HepG2 (cell line): ENCODE results near the gene NSF. TPM values are rescaled to one million over a fixed set of nuclear protein-coding genes. Genes with fewer than 3 reads are reported as not detected.

Experiments used
- ATF6 ChIP-seq: sonication (generic); formaldehyde crosslinking; conservative IDR thresholded peaks from 2 replicates; pipeline ENCODE4 v1.4.0; 2020; ENCODE audit warnings: missing genetic modification reagents
- ETS1 ChIP-seq: sonication (generic); formaldehyde crosslinking; IDR thresholded peaks from 2 replicates; pipeline ENCODE4 v1.4.0; 2020; ENCODE audit warnings: missing genetic modification reagents
- HHEX ChIP-seq: IDR thresholded peaks from 2 replicates; pipeline ENCODE4 v1.6.1; 2016; ENCODE audit warnings: control low read depth
- KDM2A ChIP-seq: sonication (generic); formaldehyde crosslinking; IDR thresholded peaks from 2 replicates; pipeline ENCODE4 v1.4.0; 2020; ENCODE audit warnings: low read depth, missing genetic modification reagents, borderline replicate concordance
- KIAA2018 ChIP-seq: sonication (generic); formaldehyde crosslinking; IDR thresholded peaks from 2 replicates; pipeline ENCODE4 v1.5.0; 2020; ENCODE audit warnings: mild to moderate bottlenecking, missing genetic modification reagents, borderline replicate concordance
- MAFG ChIP-seq: sonication (generic); formaldehyde crosslinking; IDR thresholded peaks from 2 replicates; pipeline ENCODE4 v1.5.1; 2020; ENCODE audit warnings: mild to moderate bottlenecking, missing genetic modification reagents
- MXD3 ChIP-seq: IDR thresholded peaks from 2 replicates; pipeline ENCODE4 v1.6.1; 2016; ENCODE audit warnings: mild to moderate bottlenecking, missing biosample characterization, missing genetic modification reagents
- RARA ChIP-seq: IDR thresholded peaks from 2 replicates; pipeline ENCODE4 v1.6.1; 2016; ENCODE audit warnings: missing genetic modification reagents, missing compliant biosample characterization
- RARG ChIP-seq: sonication (generic); formaldehyde crosslinking; IDR thresholded peaks from 2 replicates; pipeline ENCODE4 v1.4.0; 2020; ENCODE audit warnings: low read depth, mild to moderate bottlenecking, missing genetic modification reagents
- TARDBP ChIP-seq: sonication (generic); formaldehyde crosslinking; IDR thresholded peaks from 2 replicates; pipeline ENCODE4 v1.8.0; 2022; ENCODE audit warnings: mild to moderate bottlenecking, missing genetic modification reagents
- TBX2 ChIP-seq: sonication (generic); formaldehyde crosslinking; IDR thresholded peaks from 2 replicates; pipeline ENCODE4 v1.5.0; 2020; ENCODE audit warnings: missing genetic modification reagents, mild to moderate bottlenecking, borderline replicate concordance
- ZFP41 ChIP-seq: sonication (generic); formaldehyde crosslinking; IDR thresholded peaks from 2 replicates; pipeline ENCODE4 v1.4.0; 2020; ENCODE audit warnings: mild to moderate bottlenecking, missing genetic modification reagents, borderline replicate concordance
- ZFP62 ChIP-seq: sonication (generic); formaldehyde crosslinking; IDR thresholded peaks from 2 replicates; pipeline ENCODE4 v1.4.0; 2020; ENCODE audit warnings: missing genetic modification reagents
- ZNF12 ChIP-seq: sonication (generic); formaldehyde crosslinking; IDR thresholded peaks from 2 replicates; pipeline ENCODE4 v1.5.0; 2020; ENCODE audit warnings: missing genetic modification reagents
- ZNF296 ChIP-seq: sonication (generic); formaldehyde crosslinking; conservative IDR thresholded peaks from 2 replicates; pipeline ENCODE4 v1.5.0; 2020; ENCODE audit warnings: mild to moderate bottlenecking, missing genetic modification reagents
- ZNF816 ChIP-seq: sonication (generic); formaldehyde crosslinking; IDR thresholded peaks from 2 replicates; pipeline ENCODE4 v1.8.0; 2022; ENCODE audit warnings: missing genetic modification reagents, mild to moderate bottlenecking, borderline replicate concordance
- ZNF879 ChIP-seq: sonication (generic); formaldehyde crosslinking; IDR thresholded peaks from 2 replicates; pipeline ENCODE4 v1.8.1; 2023; ENCODE audit warnings: missing genetic modification reagents
- polyA plus RNA-seq, 8 experiments: library from polyadenylated mRNA; depleted of rRNA in 3 of 8; stranded (reverse) in 7 of 8; unstranded in 1 of 8; fragments of >200 nt; fragmentation: Illumina TruSeq in 4 of 8; extraction: Trizol in 4 of 8; gene quantifications; 2 replicates each; pipeline versions ENCODE4 v1.2.1 to v1.2.3, GENCODE V29; 2011 to 2016; ENCODE audit warnings: low read depth in 4 of 8, missing spikeins in 1 of 8, mixed read lengths in 1 of 8; ENCODE audit not compliant: insufficient read depth in 1 of 8
- total RNA-seq, 5 experiments: library from RNA; depleted of rRNA; stranded (reverse); fragments of >200 nt; fragmentation: Illumina TruSeq; extraction: Trizol; gene quantifications; 2 replicates each; pipeline ENCODE4 v1.2.3, GENCODE V29; 2016; ENCODE audit warnings: low read depth in 1 of 5

The NSF gene
- total and polyA plus RNA-seq, 2 of the 13 experiments (the other 11 are each of a cell fraction or from before 2014, with no cell fraction given), result 21.9 to 37.8 TPM

DNA sequence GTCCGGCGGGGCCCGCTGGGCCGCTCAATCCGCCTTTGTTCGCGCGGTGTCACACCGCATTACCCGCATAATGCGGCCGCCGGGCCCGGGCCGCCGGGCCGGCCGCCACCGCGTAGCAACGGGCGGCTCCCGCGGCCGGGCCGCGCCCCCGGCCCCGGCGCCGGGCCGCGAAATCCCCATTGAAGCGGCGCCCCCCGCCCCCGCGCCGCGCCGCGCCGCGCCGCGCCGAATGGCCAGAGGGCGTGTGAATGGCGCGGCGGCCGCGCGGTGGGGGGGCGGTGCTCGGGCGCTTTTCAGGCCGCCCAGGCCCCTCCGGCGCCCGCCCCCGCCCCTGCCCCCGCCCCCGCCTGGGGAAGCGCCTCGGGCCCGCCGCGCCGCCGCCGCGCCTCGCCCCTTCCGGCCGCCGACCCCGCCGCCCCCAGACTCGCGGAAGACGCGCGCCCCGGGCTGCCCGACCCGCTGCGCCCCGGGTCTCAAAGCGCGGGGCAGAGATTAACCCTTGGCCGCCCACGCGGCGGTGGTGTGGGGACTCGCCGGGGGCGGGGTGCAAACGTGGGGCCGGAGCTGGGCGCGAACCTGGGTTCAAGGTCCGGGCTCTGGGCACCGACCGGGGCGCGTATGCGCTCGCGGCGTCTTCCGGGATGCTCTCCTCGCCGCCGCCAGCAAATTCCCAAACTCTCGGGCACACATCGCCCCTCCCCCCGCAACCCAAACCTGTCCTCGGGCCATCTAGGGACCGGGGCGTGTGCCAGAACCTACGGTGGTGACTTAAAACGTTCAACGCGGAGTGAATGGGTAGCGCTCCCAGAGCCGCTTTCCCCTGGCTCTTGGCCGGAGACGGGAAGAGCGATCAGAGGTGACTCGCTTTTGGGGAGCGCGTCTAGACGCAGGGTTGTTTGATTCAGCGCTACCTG is 181.3 kb downstream of the NSF start (continued):
- TF ChIP-seq ETS1 (CRISPR knock-in tag) (no peak; the same call in 1 of the 2 replicates), ZFP41 (no peak; the same call in 1 of the 2 replicates), ZFP62 (CRISPR knock-in tag) (no peak), ATF6 (CRISPR knock-in tag) (no peak), RARG (CRISPR knock-in tag) (no peak), ZNF12 (peak; percentile 27; the same call in 1 of the 2 replicates), ZNF296 (CRISPR knock-in tag) (0 out of 2 replicates have a peak, but pooled peaks have one; percentile 17), MXD3 (CRISPR knock-in tag) (peak; percentile 69; the same call in 1 of the 2 replicates), ZNF816 (CRISPR knock-in tag) (peak; percentile 91; the same call in 1 of the 2 replicates), ZNF879 (CRISPR knock-in tag) (no peak), RARA (CRISPR knock-in tag) (peak; percentile 78), HHEX (CRISPR knock-in tag) (peak; percentile 24; the same call in 1 of the 2 replicates), TBX2 (CRISPR knock-in tag) (peak; percentile 91), MAFG (CRISPR knock-in tag) (no peak), KIAA2018 (CRISPR knock-in tag) (no peak), KDM2A (CRISPR knock-in tag) (peak; percentile 88), TARDBP (CRISPR knock-in tag) (peak; percentile 46)
